HepG2 (cell line): Measurements from ENCODE around the gene ANKRD40. TPM values are rescaled to one million over a fixed set of nuclear protein-coding genes. Genes with fewer than 3 reads are reported as not detected.
A peak's percentile ranks its signal among the peaks of the same experiment; 100 is the strongest.

Experiments
- ATAD3A ChIP-seq: sonication (generic); formaldehyde crosslinking; IDR thresholded peaks from 2 replicates; pipeline ENCODE4 v1.4.0; 2020; ENCODE audit warnings: missing genetic modification reagents
- DNMT3B ChIP-seq: conservative IDR thresholded peaks from 2 replicates; pipeline ENCODE4 v1.6.1; 2016; ENCODE audit warnings: missing biosample characterization, control low read depth
- EHMT2 ChIP-seq: fragments of 200-600 bp; sonication (generic); IDR thresholded peaks from 2 replicates; pipeline ENCODE4 v1.7.0; 2017; ENCODE audit warnings: antibody characterized with exemption, low read depth, low read length, borderline replicate concordance
- HHEX ChIP-seq: IDR thresholded peaks from 2 replicates; pipeline ENCODE4 v1.6.1; 2016; ENCODE audit warnings: control low read depth
- ZFP36 ChIP-seq: fragments of 150-350 bp; IDR thresholded peaks from 2 replicates; pipeline ENCODE4 v1.6.1; 2018; ENCODE audit warnings: borderline replicate concordance, low read length, low read depth; ENCODE audit not compliant: partially characterized antibody
- ZMYM4 ChIP-seq: sonication (generic); formaldehyde crosslinking; IDR thresholded peaks from 2 replicates; pipeline ENCODE4 v1.8.1; 2023; ENCODE audit warnings: mild to moderate bottlenecking, missing genetic modification reagents
- ZNF337 ChIP-seq: sonication (generic); formaldehyde crosslinking; IDR thresholded peaks from 2 replicates; pipeline ENCODE4 v1.5.1; 2020; ENCODE audit warnings: missing genetic modification reagents, low read depth, mild to moderate bottlenecking, borderline replicate concordance
- ZNF367 ChIP-seq: sonication (generic); formaldehyde crosslinking; IDR thresholded peaks from 2 replicates; pipeline ENCODE4 v1.4.0; 2020; ENCODE audit warnings: missing genetic modification reagents, borderline replicate concordance
- ZNF878 ChIP-seq: sonication (generic); formaldehyde crosslinking; IDR thresholded peaks from 2 replicates; pipeline ENCODE4 v1.8.1; 2023; ENCODE audit warnings: mild to moderate bottlenecking, missing genetic modification reagents, moderate library complexity
- polyA plus RNA-seq, 8 experiments: library from polyadenylated mRNA; depleted of rRNA in 3 of 8; stranded (reverse) in 7 of 8; unstranded in 1 of 8; fragments of >200 nt; fragmentation: Illumina TruSeq in 4 of 8; extraction: Trizol in 4 of 8; gene quantifications; 2 replicates each; pipeline versions ENCODE4 v1.2.1 to v1.2.3, GENCODE V29; 2011 to 2016; ENCODE audit warnings: low read depth in 4 of 8, missing spikeins in 1 of 8, mixed read lengths in 1 of 8; ENCODE audit not compliant: insufficient read depth in 1 of 8
- total RNA-seq, 5 experiments: library from RNA; depleted of rRNA; stranded (reverse); fragments of >200 nt; fragmentation: Illumina TruSeq; extraction: Trizol; gene quantifications; 2 replicates each; pipeline ENCODE4 v1.2.3, GENCODE V29; 2016; ENCODE audit warnings: low read depth in 1 of 5
- TF ChIP-seq, protein P1 (sequence below): sonication (generic); formaldehyde crosslinking; IDR thresholded peaks from 2 replicates; pipeline ENCODE4 v1.4.0; 2020; ENCODE audit warnings: missing genetic modification reagents, borderline replicate concordance
- TF ChIP-seq, protein P2 (sequence below): sonication (generic); formaldehyde crosslinking; IDR thresholded peaks from 2 replicates; pipeline ENCODE4 v1.8.0; 2022; ENCODE audit warnings: missing genetic modification reagents, low read depth, mild to moderate bottlenecking, borderline replicate concordance
- TF ChIP-seq, protein P3 (sequence below): sonication (generic); formaldehyde crosslinking; IDR thresholded peaks from 2 replicates; pipeline ENCODE4 v1.4.0; 2020; ENCODE audit warnings: mild to moderate bottlenecking, missing genetic modification reagents, borderline replicate concordance
- TF ChIP-seq, protein P4 (sequence below): sonication (generic); formaldehyde crosslinking; IDR thresholded peaks from 2 replicates; pipeline ENCODE4 v1.8.0; 2022; ENCODE audit warnings: missing genetic modification reagents, mild to moderate bottlenecking, inconsistent platforms, borderline replicate concordance
- TF ChIP-seq, protein P5 (sequence below): sonication (generic); formaldehyde crosslinking; IDR thresholded peaks from 2 replicates; pipeline ENCODE4 v1.5.0; 2020; ENCODE audit warnings: mild to moderate bottlenecking, missing genetic modification reagents, borderline replicate concordance

ANKRD40 gene
- total and polyA plus RNA-seq, 2 of the 13 experiments (the other 11 are each of a cell fraction or from before 2014, with no cell fraction given): 35.0 to 46.4 TPM

DNA sequence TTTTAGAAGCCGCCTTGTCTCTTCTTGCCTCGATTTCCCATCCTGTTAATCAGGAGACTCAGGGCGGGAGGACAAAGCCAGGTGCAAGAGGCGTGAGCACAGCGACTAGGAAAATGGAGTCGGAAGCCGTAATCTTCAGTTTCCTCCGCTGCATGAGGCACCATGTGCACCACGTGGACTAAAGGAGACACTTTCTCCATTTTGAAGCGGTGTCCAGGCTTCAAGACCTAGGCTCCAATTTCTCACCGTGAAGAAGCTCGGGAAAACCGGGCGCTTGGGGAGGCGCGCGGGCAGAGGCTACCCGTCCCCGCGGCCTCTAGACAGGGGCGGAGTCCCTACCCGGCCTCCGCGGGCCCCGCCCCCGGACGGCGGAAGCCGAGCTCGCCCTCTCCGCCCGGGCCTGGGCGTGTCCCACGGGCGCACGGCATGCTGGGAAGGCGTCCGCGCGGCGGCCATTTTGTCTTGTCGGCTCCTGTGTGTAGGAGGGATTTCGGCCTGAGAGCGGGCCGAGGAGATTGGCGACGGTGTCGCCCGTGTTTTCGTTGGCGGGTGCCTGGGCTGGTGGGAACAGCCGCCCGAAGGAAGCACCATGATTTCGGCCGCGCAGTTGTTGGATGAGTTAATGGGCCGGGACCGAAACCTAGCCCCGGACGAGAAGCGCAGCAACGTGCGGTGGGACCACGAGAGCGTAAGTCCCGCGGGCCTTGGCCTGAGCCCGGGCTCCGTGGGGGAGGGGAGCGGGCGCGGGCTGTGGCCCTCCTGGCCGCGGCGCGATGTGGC, 11.6 kb upstream of the ANKRD40 start, which contains the start of gene LUC7L3 (continued):
- TF ChIP-seq, protein P1, sequence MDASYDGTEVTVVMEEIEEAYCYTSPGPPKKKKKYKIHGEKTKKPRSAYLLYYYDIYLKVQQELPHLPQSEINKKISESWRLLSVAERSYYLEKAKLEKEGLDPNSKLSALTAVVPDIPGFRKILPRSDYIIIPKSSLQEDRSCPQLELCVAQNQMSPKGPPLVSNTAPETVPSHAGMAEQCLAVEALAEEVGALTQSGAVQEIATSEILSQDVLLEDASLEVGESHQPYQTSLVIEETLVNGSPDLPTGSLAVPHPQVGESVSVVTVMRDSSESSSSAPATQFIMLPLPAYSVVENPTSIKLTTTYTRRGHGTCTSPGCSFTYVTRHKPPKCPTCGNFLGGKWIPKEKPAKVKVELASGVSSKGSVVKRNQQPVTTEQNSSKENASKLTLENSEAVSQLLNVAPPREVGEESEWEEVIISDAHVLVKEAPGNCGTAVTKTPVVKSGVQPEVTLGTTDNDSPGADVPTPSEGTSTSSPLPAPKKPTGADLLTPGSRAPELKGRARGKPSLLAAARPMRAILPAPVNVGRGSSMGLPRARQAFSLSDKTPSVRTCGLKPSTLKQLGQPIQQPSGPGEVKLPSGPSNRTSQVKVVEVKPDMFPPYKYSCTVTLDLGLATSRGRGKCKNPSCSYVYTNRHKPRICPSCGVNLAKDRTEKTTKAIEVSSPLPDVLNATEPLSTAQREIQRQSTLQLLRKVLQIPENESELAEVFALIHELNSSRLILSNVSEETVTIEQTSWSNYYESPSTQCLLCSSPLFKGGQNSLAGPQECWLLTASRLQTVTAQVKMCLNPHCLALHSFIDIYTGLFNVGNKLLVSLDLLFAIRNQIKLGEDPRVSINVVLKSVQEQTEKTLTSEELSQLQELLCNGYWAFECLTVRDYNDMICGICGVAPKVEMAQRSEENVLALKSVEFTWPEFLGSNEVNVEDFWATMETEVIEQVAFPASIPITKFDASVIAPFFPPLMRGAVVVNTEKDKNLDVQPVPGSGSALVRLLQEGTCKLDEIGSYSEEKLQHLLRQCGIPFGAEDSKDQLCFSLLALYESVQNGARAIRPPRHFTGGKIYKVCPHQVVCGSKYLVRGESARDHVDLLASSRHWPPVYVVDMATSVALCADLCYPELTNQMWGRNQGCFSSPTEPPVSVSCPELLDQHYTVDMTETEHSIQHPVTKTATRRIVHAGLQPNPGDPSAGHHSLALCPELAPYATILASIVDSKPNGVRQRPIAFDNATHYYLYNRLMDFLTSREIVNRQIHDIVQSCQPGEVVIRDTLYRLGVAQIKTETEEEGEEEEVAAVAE (CRISPR knock-in tag): peak; percentile 84
- TF ChIP-seq ZFP36 (no peak), ZMYM4 (CRISPR knock-in tag) (peak; percentile 89), DNMT3B (CRISPR knock-in tag) (no peak; the same call in 1 of the 2 replicates), ATAD3A (CRISPR knock-in tag) (no peak; the same call in 1 of the 2 replicates), ZNF878 (CRISPR knock-in tag) (peak; percentile 47; the same call in 1 of the 2 replicates), HHEX (CRISPR knock-in tag) (no peak), ZNF337 (CRISPR knock-in tag) (peak; percentile 94; the same call in 1 of the 2 replicates), ZNF367 (CRISPR knock-in tag) (peak; percentile 78; the same call in 1 of the 2 replicates), EHMT2 (no peak)
- TF ChIP-seq, protein P2, sequence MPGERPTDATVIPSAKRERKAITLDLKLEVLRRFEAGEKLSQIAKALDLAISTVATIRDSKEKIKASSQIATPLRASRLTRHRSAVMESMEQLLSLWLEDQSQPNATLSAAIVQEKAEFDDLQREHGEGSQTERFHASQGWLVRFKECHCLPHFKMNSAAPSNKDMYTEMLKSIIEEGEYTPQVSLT (CRISPR knock-in tag): peak; percentile 62; the same call in 1 of the 2 replicates
- TF ChIP-seq, protein P3, sequence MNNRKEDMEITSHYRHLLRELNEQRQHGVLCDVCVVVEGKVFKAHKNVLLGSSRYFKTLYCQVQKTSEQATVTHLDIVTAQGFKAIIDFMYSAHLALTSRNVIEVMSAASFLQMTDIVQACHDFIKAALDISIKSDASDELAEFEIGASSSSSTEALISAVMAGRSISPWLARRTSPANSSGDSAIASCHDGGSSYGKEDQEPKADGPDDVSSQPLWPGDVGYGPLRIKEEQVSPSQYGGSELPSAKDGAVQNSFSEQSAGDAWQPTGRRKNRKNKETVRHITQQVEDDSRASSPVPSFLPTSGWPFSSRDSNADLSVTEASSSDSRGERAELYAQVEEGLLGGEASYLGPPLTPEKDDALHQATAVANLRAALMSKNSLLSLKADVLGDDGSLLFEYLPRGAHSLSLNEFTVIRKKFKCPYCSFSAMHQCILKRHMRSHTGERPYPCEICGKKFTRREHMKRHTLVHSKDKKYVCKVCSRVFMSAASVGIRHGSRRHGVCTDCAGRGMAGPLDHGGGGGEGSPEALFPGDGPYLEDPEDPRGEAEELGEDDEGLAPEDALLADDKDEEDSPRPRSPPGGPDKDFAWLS (CRISPR knock-in tag): no peak
- TF ChIP-seq, protein P4, sequence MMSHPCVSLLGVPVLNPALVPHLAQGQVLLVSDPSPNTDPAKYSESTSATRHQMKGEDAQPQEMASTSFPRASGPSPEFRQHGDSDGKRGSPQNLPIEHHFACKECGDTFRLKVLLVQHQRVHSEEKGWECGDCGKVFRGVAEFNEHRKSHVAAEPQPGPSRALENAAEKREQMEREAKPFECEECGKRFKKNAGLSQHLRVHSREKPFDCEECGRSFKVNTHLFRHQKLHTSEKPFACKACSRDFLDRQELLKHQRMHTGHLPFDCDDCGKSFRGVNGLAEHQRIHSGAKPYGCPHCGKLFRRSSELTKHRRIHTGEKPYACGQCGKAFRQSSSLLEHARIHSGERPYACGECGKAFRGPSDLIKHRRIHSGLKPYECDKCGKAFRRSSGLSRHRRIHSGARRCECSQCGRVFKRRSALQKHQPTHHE (CRISPR knock-in tag): peak; percentile 5; the same call in 1 of the 2 replicates
- TF ChIP-seq, protein P5, sequence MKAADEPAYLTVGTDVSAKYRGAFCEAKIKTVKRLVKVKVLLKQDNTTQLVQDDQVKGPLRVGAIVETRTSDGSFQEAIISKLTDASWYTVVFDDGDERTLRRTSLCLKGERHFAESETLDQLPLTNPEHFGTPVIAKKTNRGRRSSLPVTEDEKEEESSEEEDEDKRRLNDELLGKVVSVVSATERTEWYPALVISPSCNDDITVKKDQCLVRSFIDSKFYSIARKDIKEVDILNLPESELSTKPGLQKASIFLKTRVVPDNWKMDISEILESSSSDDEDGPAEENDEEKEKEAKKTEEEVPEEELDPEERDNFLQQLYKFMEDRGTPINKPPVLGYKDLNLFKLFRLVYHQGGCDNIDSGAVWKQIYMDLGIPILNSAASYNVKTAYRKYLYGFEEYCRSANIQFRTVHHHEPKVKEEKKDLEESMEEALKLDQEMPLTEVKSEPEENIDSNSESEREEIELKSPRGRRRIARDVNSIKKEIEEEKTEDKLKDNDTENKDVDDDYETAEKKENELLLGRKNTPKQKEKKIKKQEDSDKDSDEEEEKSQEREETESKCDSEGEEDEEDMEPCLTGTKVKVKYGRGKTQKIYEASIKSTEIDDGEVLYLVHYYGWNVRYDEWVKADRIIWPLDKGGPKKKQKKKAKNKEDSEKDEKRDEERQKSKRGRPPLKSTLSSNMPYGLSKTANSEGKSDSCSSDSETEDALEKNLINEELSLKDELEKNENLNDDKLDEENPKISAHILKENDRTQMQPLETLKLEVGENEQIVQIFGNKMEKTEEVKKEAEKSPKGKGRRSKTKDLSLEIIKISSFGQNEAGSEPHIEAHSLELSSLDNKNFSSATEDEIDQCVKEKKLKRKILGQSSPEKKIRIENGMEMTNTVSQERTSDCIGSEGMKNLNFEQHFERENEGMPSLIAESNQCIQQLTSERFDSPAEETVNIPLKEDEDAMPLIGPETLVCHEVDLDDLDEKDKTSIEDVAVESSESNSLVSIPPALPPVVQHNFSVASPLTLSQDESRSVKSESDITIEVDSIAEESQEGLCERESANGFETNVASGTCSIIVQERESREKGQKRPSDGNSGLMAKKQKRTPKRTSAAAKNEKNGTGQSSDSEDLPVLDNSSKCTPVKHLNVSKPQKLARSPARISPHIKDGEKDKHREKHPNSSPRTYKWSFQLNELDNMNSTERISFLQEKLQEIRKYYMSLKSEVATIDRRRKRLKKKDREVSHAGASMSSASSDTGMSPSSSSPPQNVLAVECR: peak; percentile 96
